K562 (cell line): ENCODE results near the gene LRRIQ4. TPM values are rescaled to one million over a fixed set of nuclear protein-coding genes. Genes with fewer than 3 reads are reported as not detected.

ENCODE experiments used
- CBFA2T2 ChIP-seq: fragments of 450-650 bp; conservative IDR thresholded peaks from 2 replicates; pipeline ENCODE4 v1.6.1; 2017; ENCODE audit warnings: mild to moderate bottlenecking
- POLR2AphosphoS5 ChIP-seq: IDR thresholded peaks from 2 replicates; pipeline ENCODE4 v1.6.1; 2011; ENCODE audit warnings: mild to moderate bottlenecking, low read depth, low read length, moderate library complexity; ENCODE audit not compliant: control insufficient read depth, insufficient read depth
- RAD51 ChIP-seq: fragments of 450-650 bp; IDR thresholded peaks from 2 replicates; pipeline ENCODE4 v1.7.1; 2016; ENCODE audit warnings: low read depth, mild to moderate bottlenecking, borderline replicate concordance
- SMARCC2 ChIP-seq: fragments of 450-650 bp; IDR thresholded peaks from 2 replicates; pipeline ENCODE4 v1.6.1; 2017; ENCODE audit warnings: antibody characterized with exemption, moderate library complexity, mild to moderate bottlenecking, low read depth
- SREBF2 ChIP-seq: sonication (generic); formaldehyde crosslinking; IDR thresholded peaks from 2 replicates; pipeline ENCODE4 v1.4.0; 2020; ENCODE audit warnings: mild to moderate bottlenecking, missing genetic modification reagents
- SRSF3 ChIP-seq: fragments of 200-400 bp; formaldehyde crosslinking; IDR thresholded peaks from 2 replicates; pipeline ENCODE4 v1.6.1; 2016; ENCODE audit warnings: mild to moderate bottlenecking, low read length, moderate library complexity; ENCODE audit not compliant: insufficient read depth
- ZC3H4 ChIP-seq: sonication (generic); formaldehyde crosslinking; IDR thresholded peaks from 2 replicates; pipeline ENCODE4 v1.9.0; 2021; ENCODE audit warnings: missing genetic modification reagents, borderline replicate concordance
- ZNF24 ChIP-seq: fragments of 450-650 bp; IDR thresholded peaks from 2 replicates; pipeline ENCODE4 v1.6.1; 2016
- polyA plus RNA-seq, 8 experiments: library from polyadenylated mRNA; depleted of rRNA in 4 of 8; stranded (reverse) in 5 of 8; unstranded in 3 of 8; fragments of >200 nt; fragmentation: Nextera tagmentation in 2 of 8; fragmentation: Illumina TruSeq in 1 of 8; extraction: Ambion mirVana in 2 of 8; extraction: Trizol in 1 of 8; gene quantifications; 2 replicates each; pipeline versions ENCODE4 v1.2.1 to v1.2.3, GENCODE V29; 2011 to 2014; ENCODE audit warnings: inconsistent platforms in 1 of 8, missing spikeins in 1 of 8
- total RNA-seq, 7 experiments: library from RNA; depleted of rRNA in 6 of 7; stranded (reverse); fragments of >200 nt in 6 of 7; fragmentation: Illumina TruSeq in 2 of 7; extraction: Trizol in 2 of 7; gene quantifications; 2 replicates each; pipeline versions ENCODE4 v1.2.1 to v1.2.3, GENCODE V29; 2011 to 2021; ENCODE audit warnings: low replicate concordance in 1 of 7
- TF ChIP-seq, protein P1 (sequence below): fragments of 450-650 bp; IDR thresholded peaks from 2 replicates; pipeline ENCODE4 v1.6.1; 2016
- TF ChIP-seq, protein P2 (sequence below): fragments of 250-450 bp; sonication (Bioruptor Pico); IDR thresholded peaks from 2 replicates; pipeline ENCODE4 v1.9.0; 2021; ENCODE audit warnings: mild to moderate bottlenecking, inconsistent platforms
- TF ChIP-seq, protein P3 (sequence below): sonication (generic); formaldehyde crosslinking; IDR thresholded peaks from 2 replicates; pipeline ENCODE4 v1.9.0; 2022; ENCODE audit warnings: mild to moderate bottlenecking, missing genetic modification reagents
- TF ChIP-seq, protein P4 (sequence below), 2 experiments: IDR thresholded peaks; 2 replicates each; pipeline ENCODE4 v1.6.1; 2012; ENCODE audit warnings: improper control_type of control experiment in 2 of 2, low read depth in 2 of 2, low read length in 2 of 2, borderline replicate concordance in 1 of 2
- TF ChIP-seq, protein P5 (sequence below): fragments of 450-650 bp; formaldehyde crosslinking; IDR thresholded peaks from 2 replicates; pipeline ENCODE4 v1.4.0; 2020; ENCODE audit warnings: mild to moderate bottlenecking, mixed read lengths

Gene LRRIQ4
- total and polyA plus RNA-seq, 9 of the 15 experiments (the other 6 are each of a cell fraction or from before 2014, with no cell fraction given) = not detected

DNA sequence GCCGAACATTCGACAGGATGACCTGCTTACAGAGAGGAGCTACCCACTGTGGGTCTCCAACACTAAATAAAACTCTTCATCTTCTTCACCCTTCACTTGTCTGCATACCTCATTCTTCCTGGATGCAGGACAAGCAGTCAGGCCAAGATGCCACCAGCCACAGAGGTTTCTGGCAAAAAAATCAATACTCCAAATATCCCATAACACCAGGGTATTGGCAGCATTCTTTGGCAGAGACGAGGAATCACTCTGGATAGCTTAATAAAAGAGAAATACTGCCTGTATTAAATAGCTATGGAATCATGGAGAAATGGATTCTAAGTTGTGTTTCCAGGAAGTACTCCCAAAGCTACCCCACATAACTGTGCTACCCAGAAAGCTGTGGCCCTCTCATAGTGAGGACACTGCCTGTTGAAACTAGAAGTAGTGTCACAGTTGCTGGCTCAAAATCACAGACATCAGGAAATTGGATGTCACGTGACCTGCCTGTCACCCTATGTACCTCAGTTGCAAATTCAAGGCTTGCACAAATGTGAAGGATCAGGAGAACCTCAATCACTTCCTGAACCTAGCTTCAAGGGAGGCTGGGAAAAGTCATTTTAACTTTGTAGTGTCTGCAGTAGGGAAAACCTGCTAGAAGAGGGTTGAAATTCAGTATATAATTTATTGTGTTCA, 68.0 kb downstream of the LRRIQ4 start (continued):
- TF ChIP-seq SMARCC2 = no peak
- TF ChIP-seq, protein P1, sequence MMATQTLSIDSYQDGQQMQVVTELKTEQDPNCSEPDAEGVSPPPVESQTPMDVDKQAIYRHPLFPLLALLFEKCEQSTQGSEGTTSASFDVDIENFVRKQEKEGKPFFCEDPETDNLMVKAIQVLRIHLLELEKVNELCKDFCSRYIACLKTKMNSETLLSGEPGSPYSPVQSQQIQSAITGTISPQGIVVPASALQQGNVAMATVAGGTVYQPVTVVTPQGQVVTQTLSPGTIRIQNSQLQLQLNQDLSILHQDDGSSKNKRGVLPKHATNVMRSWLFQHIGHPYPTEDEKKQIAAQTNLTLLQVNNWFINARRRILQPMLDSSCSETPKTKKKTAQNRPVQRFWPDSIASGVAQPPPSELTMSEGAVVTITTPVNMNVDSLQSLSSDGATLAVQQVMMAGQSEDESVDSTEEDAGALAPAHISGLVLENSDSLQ = no peak
- no peak for TF ChIP-seq SREBF2 (CRISPR knock-in tag)
- TF ChIP-seq, protein P2, sequence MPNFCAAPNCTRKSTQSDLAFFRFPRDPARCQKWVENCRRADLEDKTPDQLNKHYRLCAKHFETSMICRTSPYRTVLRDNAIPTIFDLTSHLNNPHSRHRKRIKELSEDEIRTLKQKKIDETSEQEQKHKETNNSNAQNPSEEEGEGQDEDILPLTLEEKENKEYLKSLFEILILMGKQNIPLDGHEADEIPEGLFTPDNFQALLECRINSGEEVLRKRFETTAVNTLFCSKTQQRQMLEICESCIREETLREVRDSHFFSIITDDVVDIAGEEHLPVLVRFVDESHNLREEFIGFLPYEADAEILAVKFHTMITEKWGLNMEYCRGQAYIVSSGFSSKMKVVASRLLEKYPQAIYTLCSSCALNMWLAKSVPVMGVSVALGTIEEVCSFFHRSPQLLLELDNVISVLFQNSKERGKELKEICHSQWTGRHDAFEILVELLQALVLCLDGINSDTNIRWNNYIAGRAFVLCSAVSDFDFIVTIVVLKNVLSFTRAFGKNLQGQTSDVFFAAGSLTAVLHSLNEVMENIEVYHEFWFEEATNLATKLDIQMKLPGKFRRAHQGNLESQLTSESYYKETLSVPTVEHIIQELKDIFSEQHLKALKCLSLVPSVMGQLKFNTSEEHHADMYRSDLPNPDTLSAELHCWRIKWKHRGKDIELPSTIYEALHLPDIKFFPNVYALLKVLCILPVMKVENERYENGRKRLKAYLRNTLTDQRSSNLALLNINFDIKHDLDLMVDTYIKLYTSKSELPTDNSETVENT (CRISPR knock-in tag) = no peak
- TF ChIP-seq, protein P3, sequence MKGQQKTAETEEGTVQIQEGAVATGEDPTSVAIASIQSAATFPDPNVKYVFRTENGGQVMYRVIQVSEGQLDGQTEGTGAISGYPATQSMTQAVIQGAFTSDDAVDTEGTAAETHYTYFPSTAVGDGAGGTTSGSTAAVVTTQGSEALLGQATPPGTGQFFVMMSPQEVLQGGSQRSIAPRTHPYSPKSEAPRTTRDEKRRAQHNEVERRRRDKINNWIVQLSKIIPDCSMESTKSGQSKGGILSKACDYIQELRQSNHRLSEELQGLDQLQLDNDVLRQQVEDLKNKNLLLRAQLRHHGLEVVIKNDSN (CRISPR knock-in tag) = peak; percentile 19; the same call in 1 of the 2 replicates
- TF ChIP-seq ZC3H4 = no peak
- no peak for TF ChIP-seq SRSF3
- TF ChIP-seq RAD51 = peak; percentile 83
- TF ChIP-seq ZNF24 = no peak
- TF ChIP-seq, protein P4, sequence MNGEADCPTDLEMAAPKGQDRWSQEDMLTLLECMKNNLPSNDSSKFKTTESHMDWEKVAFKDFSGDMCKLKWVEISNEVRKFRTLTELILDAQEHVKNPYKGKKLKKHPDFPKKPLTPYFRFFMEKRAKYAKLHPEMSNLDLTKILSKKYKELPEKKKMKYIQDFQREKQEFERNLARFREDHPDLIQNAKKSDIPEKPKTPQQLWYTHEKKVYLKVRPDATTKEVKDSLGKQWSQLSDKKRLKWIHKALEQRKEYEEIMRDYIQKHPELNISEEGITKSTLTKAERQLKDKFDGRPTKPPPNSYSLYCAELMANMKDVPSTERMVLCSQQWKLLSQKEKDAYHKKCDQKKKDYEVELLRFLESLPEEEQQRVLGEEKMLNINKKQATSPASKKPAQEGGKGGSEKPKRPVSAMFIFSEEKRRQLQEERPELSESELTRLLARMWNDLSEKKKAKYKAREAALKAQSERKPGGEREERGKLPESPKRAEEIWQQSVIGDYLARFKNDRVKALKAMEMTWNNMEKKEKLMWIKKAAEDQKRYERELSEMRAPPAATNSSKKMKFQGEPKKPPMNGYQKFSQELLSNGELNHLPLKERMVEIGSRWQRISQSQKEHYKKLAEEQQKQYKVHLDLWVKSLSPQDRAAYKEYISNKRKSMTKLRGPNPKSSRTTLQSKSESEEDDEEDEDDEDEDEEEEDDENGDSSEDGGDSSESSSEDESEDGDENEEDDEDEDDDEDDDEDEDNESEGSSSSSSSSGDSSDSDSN (IDR thresholded peaks at IDR 0.05; ENCODE audit: borderline replicate concordance in 1 of 2, low read depth in 2 of 2, low read length in 2 of 2) = no peak
- peak; percentile 49; the same call in 1 of the 2 replicates for TF ChIP-seq CBFA2T2
- TF ChIP-seq, protein P5, sequence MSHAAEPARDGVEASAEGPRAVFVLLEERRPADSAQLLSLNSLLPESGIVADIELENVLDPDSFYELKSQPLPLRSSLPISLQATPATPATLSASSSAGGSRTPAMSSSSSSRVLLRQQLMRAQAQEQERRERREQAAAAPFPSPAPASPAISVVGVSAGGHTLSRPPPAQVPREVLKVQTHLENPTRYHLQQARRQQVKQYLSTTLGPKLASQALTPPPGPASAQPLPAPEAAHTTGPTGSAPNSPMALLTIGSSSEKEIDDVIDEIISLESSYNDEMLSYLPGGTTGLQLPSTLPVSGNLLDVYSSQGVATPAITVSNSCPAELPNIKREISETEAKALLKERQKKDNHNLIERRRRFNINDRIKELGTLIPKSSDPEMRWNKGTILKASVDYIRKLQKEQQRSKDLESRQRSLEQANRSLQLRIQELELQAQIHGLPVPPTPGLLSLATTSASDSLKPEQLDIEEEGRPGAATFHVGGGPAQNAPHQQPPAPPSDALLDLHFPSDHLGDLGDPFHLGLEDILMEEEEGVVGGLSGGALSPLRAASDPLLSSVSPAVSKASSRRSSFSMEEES (CRISPR knock-in tag) = peak; percentile 92
- no peak for TF ChIP-seq POLR2AphosphoS5
- TF ChIP-seq, all 486 proteins: peak for 6
